Kidney epithelial cell (primary cell): ENCODE results near the gene GPX4. TPM values are rescaled to one million over a fixed set of nuclear protein-coding genes. Genes with fewer than 3 reads are reported as not detected.

ENCODE experiments used
- DNase-seq: peaks from one replicate; pipeline ENCODE4 v3.0.0-alpha.2; 2010; ENCODE audit warnings: low read depth
- H3K27me3 ChIP-seq: 2 replicates; pipeline ENCODE4 v1.6.0; 2011; ENCODE audit warnings: low read length; ENCODE audit not compliant: control insufficient read depth, insufficient read depth
- H3K36me3 ChIP-seq: 2 replicates; pipeline ENCODE4 v1.5.1; 2011; ENCODE audit warnings: low read length; ENCODE audit not compliant: control insufficient read depth, insufficient read depth
- H3K4me3 ChIP-seq: 2 replicates; pipeline ENCODE4 v1.5.1; 2011; ENCODE audit warnings: low read depth, mild to moderate bottlenecking, control low read depth, low read length
- total RNA-seq: library from RNA; depleted of rRNA; stranded (reverse); fragments of >200 nt; gene quantifications from 2 replicates; pipeline ENCODE4 v1.2.3, GENCODE V29; 2015
- TF ChIP-seq, protein P1 (sequence below): IDR thresholded peaks from 2 replicates; pipeline ENCODE4 v1.5.1; 2011; ENCODE audit warnings: mild to moderate bottlenecking, moderate library complexity, low read length, control low read depth, inconsistent platforms; ENCODE audit not compliant: insufficient read depth, poor library complexity, severe bottlenecking

The GPX4 gene
- total RNA-seq, 1 donor from 2014 or later, result 538 TPM

DNA sequence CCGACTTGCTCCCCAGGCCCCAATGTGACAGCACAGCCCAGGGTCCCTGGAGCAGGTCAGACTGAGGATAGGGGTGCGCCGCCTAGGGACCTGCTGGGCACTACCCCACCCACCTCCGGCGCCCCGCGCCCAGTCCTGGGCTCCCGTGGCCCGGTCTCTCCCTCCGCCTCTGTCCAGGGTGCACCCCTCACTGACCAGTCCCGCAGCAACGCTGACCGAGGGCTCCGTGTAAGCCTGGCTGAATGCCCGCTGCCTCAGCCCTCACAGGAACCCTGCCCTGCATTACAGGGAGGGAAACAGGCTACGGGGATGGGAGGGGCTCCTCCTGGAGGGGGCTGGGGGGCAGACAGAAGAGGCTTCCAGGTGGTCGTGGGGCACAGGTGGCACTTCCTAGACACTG, 31.7 kb downstream of the GPX4 start:
- Histone ChIP-seq H3K4me3 (no peak overlapping the region), H3K36me3 (peaks cover 2% of the 10 kb centered on the region), H3K27me3 (no peaks in the 10 kb centered on the region)
- TF ChIP-seq, protein P1, sequence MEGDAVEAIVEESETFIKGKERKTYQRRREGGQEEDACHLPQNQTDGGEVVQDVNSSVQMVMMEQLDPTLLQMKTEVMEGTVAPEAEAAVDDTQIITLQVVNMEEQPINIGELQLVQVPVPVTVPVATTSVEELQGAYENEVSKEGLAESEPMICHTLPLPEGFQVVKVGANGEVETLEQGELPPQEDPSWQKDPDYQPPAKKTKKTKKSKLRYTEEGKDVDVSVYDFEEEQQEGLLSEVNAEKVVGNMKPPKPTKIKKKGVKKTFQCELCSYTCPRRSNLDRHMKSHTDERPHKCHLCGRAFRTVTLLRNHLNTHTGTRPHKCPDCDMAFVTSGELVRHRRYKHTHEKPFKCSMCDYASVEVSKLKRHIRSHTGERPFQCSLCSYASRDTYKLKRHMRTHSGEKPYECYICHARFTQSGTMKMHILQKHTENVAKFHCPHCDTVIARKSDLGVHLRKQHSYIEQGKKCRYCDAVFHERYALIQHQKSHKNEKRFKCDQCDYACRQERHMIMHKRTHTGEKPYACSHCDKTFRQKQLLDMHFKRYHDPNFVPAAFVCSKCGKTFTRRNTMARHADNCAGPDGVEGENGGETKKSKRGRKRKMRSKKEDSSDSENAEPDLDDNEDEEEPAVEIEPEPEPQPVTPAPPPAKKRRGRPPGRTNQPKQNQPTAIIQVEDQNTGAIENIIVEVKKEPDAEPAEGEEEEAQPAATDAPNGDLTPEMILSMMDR, result no peak
- DNase-seq, result no peak

DNA sequence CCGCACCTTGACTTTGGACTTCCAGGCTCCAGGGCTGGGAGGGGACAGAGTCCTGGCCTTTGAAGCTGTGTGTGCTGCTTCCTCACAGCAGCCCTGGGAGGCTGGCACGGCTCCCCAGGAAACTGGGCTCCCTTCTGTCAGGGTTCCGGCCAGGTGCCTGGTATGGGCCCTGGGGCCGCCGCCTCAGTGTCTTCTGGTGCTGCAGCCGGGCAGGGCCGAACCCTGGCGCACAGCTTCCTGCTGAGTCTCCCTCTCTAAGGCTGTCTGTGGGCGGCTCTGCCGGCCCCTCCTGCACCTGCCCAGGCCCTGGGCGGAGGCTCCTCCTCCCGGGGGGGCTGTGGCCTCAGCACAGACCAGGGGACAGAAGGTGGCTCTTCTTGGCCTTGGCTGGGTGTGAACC, 32.4 kb downstream of the GPX4 start:
- Histone ChIP-seq H3K36me3 (peaks cover 3% of the 10 kb centered on the region), H3K4me3 (no peak overlapping the region)
- TF ChIP-seq, protein P1, result no peak

DNA sequence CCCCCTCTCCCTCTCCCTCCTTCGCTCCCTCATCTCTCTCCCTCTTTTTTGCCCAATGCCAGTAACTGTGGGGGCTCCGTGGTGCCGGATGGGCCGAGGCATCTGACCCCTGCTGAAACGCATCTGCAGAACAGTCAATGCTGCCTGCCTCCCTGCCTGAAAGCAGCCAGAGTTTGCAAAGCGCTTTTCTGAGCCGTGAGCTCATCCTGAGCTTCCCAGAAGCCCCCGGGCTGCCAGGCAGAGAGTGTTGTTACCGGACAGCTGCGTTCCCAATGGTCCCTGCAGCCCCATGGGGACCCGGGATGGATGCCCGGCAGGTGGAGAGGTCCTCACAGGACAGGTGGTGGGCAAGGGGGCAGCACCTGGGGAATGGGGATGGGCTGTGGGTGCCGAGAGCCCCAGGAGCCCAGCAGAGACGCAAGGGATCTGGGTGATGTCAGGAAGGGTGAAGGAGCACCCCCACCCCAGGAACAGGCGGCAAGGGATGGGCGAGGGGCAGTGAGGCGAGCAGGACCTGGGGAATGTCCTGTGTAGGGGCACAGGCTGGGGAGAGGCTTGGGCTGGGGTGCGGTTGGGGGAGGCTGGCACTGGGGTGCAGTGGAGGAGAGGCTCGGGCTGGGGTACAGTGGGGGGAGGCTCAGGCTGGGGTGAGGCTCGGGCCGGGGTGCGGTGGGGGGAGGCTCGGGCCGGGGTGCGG, 33.0 kb downstream of the GPX4 start:
- H3K36me3 ChIP-seq, result peaks cover 3% of the 10 kb centered on the region
- TF ChIP-seq, protein P1, result no peak
- no peak overlapping the region for H3K4me3 ChIP-seq
- DNase-seq, result no peak
- no peaks in the 10 kb centered on the region for H3K27me3 ChIP-seq

More for the DNA sequence above, 32.4 kb downstream of the GPX4 start:
- DNase-seq, result no peak
- H3K27me3 ChIP-seq, result no peaks in the 10 kb centered on the region

DNA sequence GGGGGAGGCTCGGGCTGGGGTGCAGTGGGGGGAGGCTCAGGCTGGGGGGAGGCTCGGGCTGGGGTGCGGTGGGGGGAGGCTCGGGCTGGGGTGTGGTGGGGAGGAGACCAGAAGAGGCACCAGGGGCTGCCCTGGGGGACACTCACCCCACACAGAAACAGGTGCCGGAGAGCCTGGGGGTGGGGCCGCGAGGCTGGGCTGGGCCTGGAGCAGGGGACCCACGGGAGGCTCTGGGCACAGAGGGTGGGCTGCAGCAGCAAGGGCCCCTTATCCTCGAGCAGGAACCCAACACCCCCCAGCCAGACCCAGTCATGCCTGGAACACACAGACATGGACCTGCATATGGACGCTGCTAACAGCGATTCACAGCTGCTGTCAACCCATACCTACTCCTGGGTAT, 34.3 kb downstream of the GPX4 start:
- Histone ChIP-seq H3K36me3 (peaks cover 3% of the 10 kb centered on the region), H3K27me3 (no peaks in the 10 kb centered on the region), H3K4me3 (no peak overlapping the region)
- TF ChIP-seq, protein P1, result no peak
- DNase-seq, result no peak

DNA sequence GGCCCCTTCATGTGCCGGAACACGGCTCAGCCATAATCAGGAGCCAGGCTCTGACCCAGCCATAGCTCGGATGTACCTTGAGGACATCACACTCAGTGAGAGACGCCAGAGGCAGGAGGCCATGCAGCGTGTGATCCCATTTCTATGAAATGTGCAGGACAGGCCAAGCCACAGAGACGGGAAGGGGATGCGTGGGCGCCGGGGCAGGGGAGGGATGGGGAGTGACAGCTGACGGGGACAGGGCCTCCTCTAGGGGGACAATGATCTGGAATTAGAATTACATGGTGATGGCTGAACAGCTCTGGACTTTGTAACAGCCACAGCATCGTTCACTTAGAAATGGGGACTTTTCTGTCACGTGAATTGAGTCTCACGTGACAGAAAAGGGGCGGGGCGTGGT, 35.3 kb downstream of the GPX4 start:
- H3K4me3 ChIP-seq, result no peak overlapping the region
- TF ChIP-seq, protein P1, result no peak
- no peak for DNase-seq
- H3K36me3 ChIP-seq, result peaks cover 3% of the 10 kb centered on the region
- H3K27me3 ChIP-seq, result no peaks in the 10 kb centered on the region

DNA sequence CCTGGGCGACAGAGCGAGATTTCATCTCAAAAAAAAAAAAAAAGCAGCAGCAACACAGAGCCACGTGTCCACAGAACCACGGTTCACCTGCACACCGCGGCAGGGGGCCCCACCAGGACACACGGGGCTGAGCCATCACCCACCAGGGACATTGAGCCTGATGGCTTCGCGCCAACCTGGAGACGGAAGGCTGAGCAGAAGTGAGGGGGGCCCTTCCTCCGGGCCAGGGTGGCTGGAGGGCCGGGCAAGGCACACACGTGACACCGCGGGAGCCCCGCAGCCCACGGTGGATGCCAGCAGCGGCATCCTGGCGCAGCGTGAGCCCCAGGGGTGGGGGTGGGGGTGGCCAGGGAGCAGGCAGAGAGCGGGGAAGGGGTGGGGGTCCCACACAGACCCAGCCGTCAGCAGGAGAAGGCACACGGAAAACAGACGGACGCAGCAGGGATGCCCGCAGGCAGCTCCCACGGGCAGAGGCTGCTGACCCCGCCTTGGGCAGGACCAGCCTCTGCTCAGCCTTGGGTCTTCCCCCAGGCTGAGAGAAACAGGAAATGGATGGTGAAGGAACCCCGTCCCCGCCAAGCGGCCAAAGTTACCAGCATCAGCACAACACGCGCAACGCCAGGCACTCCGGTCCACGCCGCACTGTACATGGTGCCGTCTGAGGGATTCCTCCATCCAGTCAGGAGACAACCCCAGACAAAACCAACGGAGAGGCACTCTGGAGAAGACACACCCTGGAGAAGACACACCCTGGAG, 36.7 kb downstream of the GPX4 start:
- no peak for DNase-seq
- H3K36me3 ChIP-seq, result peaks cover 2% of the 10 kb centered on the region
- H3K27me3 ChIP-seq, result no peaks in the 10 kb centered on the region
- TF ChIP-seq, protein P1, result no peak
- no peak overlapping the region for H3K4me3 ChIP-seq
